PC-3 (cell line): ENCODE measurements around the gene SLC7A10. TPM values are rescaled to one million over a fixed set of nuclear protein-coding genes. Genes with fewer than 3 reads are reported as not detected.

Experiments used
- ATAC-seq: fragments of 200-7000 bp; cut with Tn5 transposase; 2 replicates; pipeline ENCODE4 v1.9.1; 2020; ENCODE audit warnings: mild to moderate bottlenecking, moderate library complexity
- BruUV-seq: library from RNA; stranded (reverse); fragments of 400-500 nt; replicated peaks from 2 replicates; lab custom pipeline; 2021; lab: Mats Ljungman, UMichigan
- CTCF ChIA-PET: fragments of 300-600 bp; sonication (Branson Sonifier 250); formaldehyde crosslinking; loops from one replicate; lab custom pipeline; 2022; ENCODE audit warnings: antibody characterized with exemption; lab: Charles Lee
- POLR2A ChIA-PET: fragments of 300-600 bp; sonication (Branson Sonifier 250); formaldehyde crosslinking; loops from one replicate; lab custom pipeline; 2022; ENCODE audit warnings: antibody characterized with exemption; ENCODE audit not compliant: unreplicated experiment; lab: Charles Lee
- DNase-seq: peaks from one replicate; pipeline ENCODE4 v3.0.0-alpha.2; 2015
- H2AFZ ChIP-seq: fragments of 300-600 bp; sonication (generic); 2 replicates; pipeline ENCODE4 v1.6.0; 2016; ENCODE audit warnings: antibody characterized with exemption, low read length
- H3F3A ChIP-seq: fragments of 300-600 bp; sonication (generic); one replicate; pipeline ENCODE4 v1.6.0; 2017; ENCODE audit warnings: antibody characterized with exemption, low read length, control low read depth, mild to moderate bottlenecking; ENCODE audit not compliant: unreplicated experiment
- H3K27ac ChIP-seq: fragments of 300-600 bp; sonication (generic); 2 replicates; pipeline ENCODE4 v1.5.1; 2016; ENCODE audit warnings: mild to moderate bottlenecking, low read length
- H3K27me3 ChIP-seq: fragments of 300-600 bp; sonication (generic); 2 replicates; pipeline ENCODE4 v1.6.1; 2016; ENCODE audit warnings: low read length, mixed read lengths
- H3K36me3 ChIP-seq: fragments of 300-600 bp; sonication (generic); 2 replicates; pipeline ENCODE4 v1.6.1; 2016; ENCODE audit warnings: low read depth, mixed run types, low read length, mixed read lengths
- H3K4me1 ChIP-seq: fragments of 300-600 bp; sonication (generic); 2 replicates; pipeline ENCODE4 v1.5.1; 2016; ENCODE audit warnings: low read length; ENCODE audit not compliant: insufficient read depth
- H3K4me2 ChIP-seq: fragments of 300-600 bp; sonication (generic); 2 replicates; pipeline ENCODE4 v1.6.0; 2016; ENCODE audit warnings: low read length
- H3K4me3 ChIP-seq: fragments of 300-600 bp; sonication (generic); 2 replicates; pipeline ENCODE4 v1.5.1; 2016; ENCODE audit warnings: mild to moderate bottlenecking, low read length, mixed read lengths
- H3K79me2 ChIP-seq: fragments of 300-600 bp; sonication (generic); 2 replicates; pipeline ENCODE4 v1.6.1; 2017; ENCODE audit warnings: low read length, mixed read lengths
- H3K9ac ChIP-seq: fragments of 300-600 bp; sonication (generic); 2 replicates; pipeline ENCODE4 v1.6.0; 2016; ENCODE audit warnings: mild to moderate bottlenecking, low read length
- H3K9me2 ChIP-seq: fragments of 300-600 bp; sonication (generic); replicated peaks from 2 replicates; pipeline ENCODE4 v1.6.1; 2016; ENCODE audit warnings: mixed run types, low read length, mixed read lengths
- H3K9me3 ChIP-seq: fragments of 300-600 bp; sonication (generic); 2 replicates; pipeline ENCODE4 v1.6.1; 2016; ENCODE audit warnings: low read length, mixed read lengths
- H4K20me1 ChIP-seq: fragments of 300-600 bp; sonication (generic); 2 replicates; pipeline ENCODE4 v1.6.1; 2016; ENCODE audit warnings: low read length, mixed read lengths
- CTCF ChIP-seq: fragments of 300-600 bp; sonication (generic); conservative IDR thresholded peaks from 2 replicates; pipeline ENCODE4 v1.5.1; 2017; ENCODE audit warnings: antibody characterized with exemption, low read depth, mild to moderate bottlenecking, low read length
- EZH2 ChIP-seq: fragments of 300-600 bp; sonication (generic); IDR thresholded peaks from one replicate; pipeline ENCODE4 v1.6.1; 2017; ENCODE audit warnings: antibody characterized with exemption, mild to moderate bottlenecking, low read length; ENCODE audit not compliant: unreplicated experiment
- EZH2phosphoT487 ChIP-seq: fragments of 300-600 bp; sonication (generic); IDR thresholded peaks from 2 replicates; pipeline ENCODE4 v1.6.1; 2018; ENCODE audit warnings: mild to moderate bottlenecking, antibody characterized with exemption, low read length, borderline replicate concordance
- intact Hi-C: fragments of 100-400 bp; cut with micrococcal nuclease; formaldehyde crosslinking; loops from 2 replicates; pipeline ENCODE4 v1.9.0; 2023
- total RNA-seq: library from RNA; depleted of rRNA; stranded (reverse); fragments of >200 nt; gene quantifications from 2 replicates; pipeline ENCODE4 v1.2.3, GENCODE V29; 2014

Gene SLC7A10
- total RNA-seq, 1 experiment from 2014 or later = not detected

GRCh38 chr19:33256261-33256660 lies 30.6 kb upstream of the SLC7A10 start:
- no TSS peak for BruUV-seq
- Histone ChIP-seq H3K4me1 (no peaks in the 10 kb centered on the region), H2AFZ (no peak overlapping the region), H3K4me2 (no peak overlapping the region), H3K27me3 (no peaks in the 10 kb centered on the region), H3K36me3 (no peaks in the 10 kb centered on the region), H3K9me3 (no peaks in the 10 kb centered on the region), H3K4me3 (no peak overlapping the region), H3K27ac (no peak overlapping the region), H4K20me1 (no peaks in the 10 kb centered on the region), H3F3A (no peaks in the 10 kb centered on the region), H3K9ac (no peak overlapping the region), H3K9me2 (no peaks in the 10 kb centered on the region), H3K79me2 (no peaks in the 10 kb centered on the region)
- intact Hi-C loops = no loop called here
- TF ChIP-seq EZH2 (no peak), EZH2phosphoT487 (no peak), CTCF (no peak)
- POLR2A ChIA-PET = no interaction called here
- ATAC-seq (no peak), DNase-seq (no peak)
- CTCF ChIA-PET = interaction anchor here (0.7 kb wide), 1 partner anchor 522 kb away, joined by 4 read pairs; no protein-coding TSS in a partner anchor

- CTCF ChIA-PET = no interaction called here
- ATAC-seq = no peak
- BruUV-seq = no TSS peak
Measured at GRCh38 chr19:33255781-33256180, 30.1 kb upstream of the SLC7A10 start.

More at GRCh38 chr19:33255781-33256180, 30.1 kb upstream of the SLC7A10 start:
- Histone ChIP-seq H3K9me3 (no peaks in the 10 kb centered on the region), H3K27me3 (no peaks in the 10 kb centered on the region), H3K9me2 (no peaks in the 10 kb centered on the region), H3K4me3 (no peak overlapping the region), H3K36me3 (no peaks in the 10 kb centered on the region), H2AFZ (no peak overlapping the region), H3K79me2 (no peaks in the 10 kb centered on the region), H3K4me1 (no peaks in the 10 kb centered on the region), H3F3A (no peaks in the 10 kb centered on the region), H3K4me2 (no peak overlapping the region), H3K9ac (no peak overlapping the region), H4K20me1 (no peaks in the 10 kb centered on the region), H3K27ac (no peak overlapping the region)
- POLR2A ChIA-PET = no interaction called here
- intact Hi-C loops = no loop called here
- TF ChIP-seq EZH2phosphoT487 (no peak), CTCF (no peak), EZH2 (no peak)
- no peak for DNase-seq
